ENCODE results near the gene PDC.

DNA sequence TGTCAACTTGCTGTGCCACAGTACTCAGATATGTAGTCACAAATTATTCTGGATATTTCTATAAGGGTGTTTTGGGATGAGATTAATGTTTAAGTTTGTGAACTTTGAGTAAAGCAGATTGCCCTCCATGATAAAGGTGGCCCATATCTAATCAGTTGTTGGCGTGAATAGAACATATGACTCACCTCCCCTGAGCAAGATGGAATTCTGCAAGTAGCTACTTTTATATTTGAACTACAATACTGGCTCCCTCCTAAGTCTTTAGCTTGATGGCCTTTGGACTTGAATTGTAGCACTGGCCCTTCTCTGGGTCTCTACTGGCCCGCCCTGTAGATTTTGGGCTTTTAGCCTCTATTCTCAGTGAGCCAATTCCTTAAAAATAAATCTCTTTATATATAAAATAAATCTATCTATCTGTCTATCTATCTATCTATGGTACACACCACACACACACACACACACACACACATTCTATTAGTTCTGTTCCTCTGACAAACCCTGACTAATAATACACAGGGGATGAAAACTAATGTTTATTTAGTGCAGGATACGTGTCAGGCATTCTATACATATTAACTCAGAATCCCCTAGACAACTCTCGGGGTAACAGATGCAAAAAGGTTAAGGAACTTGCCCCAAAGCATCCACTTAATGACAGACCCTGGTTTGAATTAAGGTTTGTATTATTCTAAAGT lies 37.9 kb upstream of the PDC start:
- TF ChIP-seq, protein P1, sequence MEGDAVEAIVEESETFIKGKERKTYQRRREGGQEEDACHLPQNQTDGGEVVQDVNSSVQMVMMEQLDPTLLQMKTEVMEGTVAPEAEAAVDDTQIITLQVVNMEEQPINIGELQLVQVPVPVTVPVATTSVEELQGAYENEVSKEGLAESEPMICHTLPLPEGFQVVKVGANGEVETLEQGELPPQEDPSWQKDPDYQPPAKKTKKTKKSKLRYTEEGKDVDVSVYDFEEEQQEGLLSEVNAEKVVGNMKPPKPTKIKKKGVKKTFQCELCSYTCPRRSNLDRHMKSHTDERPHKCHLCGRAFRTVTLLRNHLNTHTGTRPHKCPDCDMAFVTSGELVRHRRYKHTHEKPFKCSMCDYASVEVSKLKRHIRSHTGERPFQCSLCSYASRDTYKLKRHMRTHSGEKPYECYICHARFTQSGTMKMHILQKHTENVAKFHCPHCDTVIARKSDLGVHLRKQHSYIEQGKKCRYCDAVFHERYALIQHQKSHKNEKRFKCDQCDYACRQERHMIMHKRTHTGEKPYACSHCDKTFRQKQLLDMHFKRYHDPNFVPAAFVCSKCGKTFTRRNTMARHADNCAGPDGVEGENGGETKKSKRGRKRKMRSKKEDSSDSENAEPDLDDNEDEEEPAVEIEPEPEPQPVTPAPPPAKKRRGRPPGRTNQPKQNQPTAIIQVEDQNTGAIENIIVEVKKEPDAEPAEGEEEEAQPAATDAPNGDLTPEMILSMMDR (IDR thresholded peaks at IDR 0.05; ENCODE audit: low read length) = no peak
- no peak for TF ChIP-seq EZH2 (IDR thresholded peaks at IDR 0.05; ENCODE audit: borderline replicate concordance, low read length)

All from OCI-LY1 (cell line).